ENCODE measurements around the gene GAGE12D. TPM values are rescaled to one million over a fixed set of nuclear protein-coding genes. Genes with fewer than 3 reads are reported as not detected.
"Not testable (repeated sequence)": the region's sequence is repeated elsewhere in the genome, so short reads cannot be mapped to it uniquely, and the experiment has no call there.

Gene GAGE12D, protein sequence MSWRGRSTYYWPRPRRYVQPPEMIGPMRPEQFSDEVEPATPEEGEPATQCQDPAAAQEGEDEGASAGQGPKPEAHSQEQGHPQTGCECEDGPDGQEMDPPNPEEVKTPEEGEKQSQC
- not detected for total RNA-seq

DNA sequence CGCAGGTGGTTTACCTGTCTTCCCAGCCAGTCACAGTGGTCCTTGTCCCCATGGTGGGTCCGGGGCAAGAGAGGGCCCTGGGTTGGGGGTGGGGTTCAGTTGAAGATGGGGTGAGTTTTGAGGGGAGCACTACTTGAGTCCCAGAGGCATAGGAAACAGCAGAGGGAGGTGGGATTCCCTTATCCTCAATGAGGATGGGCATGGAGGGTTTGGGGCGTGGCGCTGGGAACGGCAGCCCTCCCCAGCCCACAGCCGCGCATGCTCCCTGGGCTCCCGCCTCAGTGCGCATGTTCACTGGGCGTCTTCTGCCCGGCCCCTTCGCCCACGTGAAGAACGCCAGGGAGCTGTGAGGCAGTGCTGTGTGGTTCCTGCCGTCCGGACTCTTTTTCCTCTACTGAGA, at the start of gene GAGE12D:
Gene GAGE12D (plus strand): TSS at position 301 of the 400 bp plus-strand sequence. CDS start 1,155 bp downstream, outside the sequence.
- H3K27ac Mint-ChIP-seq; ATAC-seq (ENCODE audit: low read depth); H3K9me3 Mint-ChIP-seq; DNase-seq; H3K4me3 Mint-ChIP-seq; H3K4me1 Mint-ChIP-seq; H3K27me3 Mint-ChIP-seq; POLR2A ChIA-PET; H3K36me3 Mint-ChIP-seq: not testable (repeated sequence)

- H3K4me1 Mint-ChIP-seq; H3K27ac Mint-ChIP-seq; DNase-seq; H3K4me3 Mint-ChIP-seq; H3K27me3 Mint-ChIP-seq; H3K9me3 Mint-ChIP-seq; H3K36me3 Mint-ChIP-seq; POLR2A ChIA-PET; ATAC-seq (ENCODE audit: low read depth): not testable (repeated sequence)
These were observed 9.7 kb upstream of the GAGE12D start, which contains the start of gene GAGE12C for GRCh38 chrX:49531877-49532276. Gene GAGE12C (plus strand): TSS chrX:49532177. CDS start chrX:49533332, 1,155 bp downstream.

DNA sequence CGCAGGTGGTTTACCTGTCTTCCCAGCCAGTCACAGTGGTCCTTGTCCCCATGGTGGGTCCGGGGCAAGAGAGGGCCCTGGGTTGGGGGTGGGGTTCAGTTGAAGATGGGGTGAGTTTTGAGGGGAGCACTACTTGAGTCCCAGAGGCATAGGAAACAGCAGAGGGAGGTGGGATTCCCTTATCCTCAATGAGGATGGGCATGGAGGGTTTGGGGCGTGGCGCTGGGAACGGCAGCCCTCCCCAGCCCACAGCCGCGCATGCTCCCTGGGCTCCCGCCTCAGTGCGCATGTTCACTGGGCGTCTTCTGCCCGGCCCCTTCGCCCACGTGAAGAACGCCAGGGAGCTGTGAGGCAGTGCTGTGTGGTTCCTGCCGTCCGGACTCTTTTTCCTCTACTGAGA, 9.5 kb downstream of the GAGE12D start, which contains the start of gene GAGE12E:
Gene GAGE12E (plus strand): TSS at position 301 of the 400 bp plus-strand sequence. CDS start 1,155 bp downstream, outside the sequence.
- H3K36me3 Mint-ChIP-seq; H3K27ac Mint-ChIP-seq; POLR2A ChIA-PET; H3K9me3 Mint-ChIP-seq; DNase-seq; H3K4me1 Mint-ChIP-seq; H3K27me3 Mint-ChIP-seq; H3K4me3 Mint-ChIP-seq; ATAC-seq (ENCODE audit: low read depth): not testable (repeated sequence)

GRCh38 chrX:49560542-49560941, 19.0 kb downstream of the GAGE12D start, which contains the start of gene GAGE12F:
Gene GAGE12F (plus strand): TSS chrX:49560842. CDS start chrX:49561997, 1,155 bp downstream.
- DNase-seq; H3K9me3 Mint-ChIP-seq; H3K4me1 Mint-ChIP-seq; H3K36me3 Mint-ChIP-seq; H3K4me3 Mint-ChIP-seq; H3K27me3 Mint-ChIP-seq; ATAC-seq (ENCODE audit: low read depth); POLR2A ChIA-PET; H3K27ac Mint-ChIP-seq: not testable (repeated sequence)

DNA sequence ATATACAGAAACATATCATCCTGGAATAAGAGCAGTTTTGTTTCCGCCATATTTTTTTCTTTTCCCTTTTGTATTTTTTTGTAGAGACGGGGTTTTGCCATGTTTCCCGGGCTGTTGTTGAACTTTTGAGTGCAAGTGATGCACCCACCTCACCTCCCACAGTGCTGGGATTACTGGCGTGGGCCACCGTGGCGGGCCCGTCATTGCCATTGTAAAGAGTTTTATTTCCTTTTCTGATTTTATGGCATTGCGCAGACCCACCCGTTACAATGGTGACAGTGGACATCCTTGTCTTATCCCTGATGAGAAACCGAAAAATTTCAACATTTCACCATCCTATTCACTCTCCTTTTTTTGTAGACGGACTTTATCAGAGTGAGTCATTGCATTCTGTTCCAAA, 27.2 kb downstream of the GAGE12D start:
- H3K27ac Mint-ChIP-seq; H3K27me3 Mint-ChIP-seq; H3K4me3 Mint-ChIP-seq; ATAC-seq (ENCODE audit: low read depth); H3K36me3 Mint-ChIP-seq; H3K9me3 Mint-ChIP-seq; DNase-seq; H3K4me1 Mint-ChIP-seq; POLR2A ChIA-PET: not testable (repeated sequence)

DNA sequence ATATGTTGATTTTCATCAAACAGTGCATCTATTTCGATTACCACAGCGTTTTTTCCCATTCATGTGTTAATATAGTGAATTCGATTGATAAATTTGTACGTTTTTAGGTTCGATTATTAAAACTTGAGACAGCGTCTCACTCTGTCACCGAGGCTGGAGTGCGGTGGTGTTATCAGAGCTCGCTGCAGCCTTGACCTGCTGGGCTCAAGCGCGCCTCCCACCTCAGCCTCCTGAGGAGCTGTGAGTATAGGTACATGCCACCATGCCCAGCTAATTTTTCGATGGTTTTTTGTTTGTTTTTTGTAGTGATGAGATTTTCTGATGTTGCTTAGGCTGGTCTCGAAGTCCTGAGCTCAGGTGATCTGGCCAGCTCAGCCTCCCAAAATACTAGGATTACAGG, 27.6 kb downstream of the GAGE12D start:
- ATAC-seq (ENCODE audit: low read depth); H3K36me3 Mint-ChIP-seq; H3K9me3 Mint-ChIP-seq; H3K27ac Mint-ChIP-seq; H3K27me3 Mint-ChIP-seq; POLR2A ChIA-PET; DNase-seq; H3K4me3 Mint-ChIP-seq; H3K4me1 Mint-ChIP-seq: not testable (repeated sequence)

- H3K9me3 Mint-ChIP-seq; H3K4me1 Mint-ChIP-seq; H3K36me3 Mint-ChIP-seq; H3K27ac Mint-ChIP-seq; H3K27me3 Mint-ChIP-seq; DNase-seq; POLR2A ChIA-PET; H3K4me3 Mint-ChIP-seq; ATAC-seq (ENCODE audit: low read depth): not testable (repeated sequence)
These were observed 28.6 kb downstream of the GAGE12D start, which contains the start of gene GAGE12G for GRCh38 chrX:49570100-49570499. Gene GAGE12G (plus strand): TSS chrX:49570400. CDS start chrX:49571555, 1,155 bp downstream.

DNA sequence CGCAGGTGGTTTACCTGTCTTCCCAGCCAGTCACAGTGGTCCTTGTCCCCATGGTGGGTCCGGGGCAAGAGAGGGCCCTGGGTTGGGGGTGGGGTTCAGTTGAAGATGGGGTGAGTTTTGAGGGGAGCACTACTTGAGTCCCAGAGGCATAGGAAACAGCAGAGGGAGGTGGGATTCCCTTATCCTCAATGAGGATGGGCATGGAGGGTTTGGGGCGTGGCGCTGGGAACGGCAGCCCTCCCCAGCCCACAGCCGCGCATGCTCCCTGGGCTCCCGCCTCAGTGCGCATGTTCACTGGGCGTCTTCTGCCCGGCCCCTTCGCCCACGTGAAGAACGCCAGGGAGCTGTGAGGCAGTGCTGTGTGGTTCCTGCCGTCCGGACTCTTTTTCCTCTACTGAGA, 38.1 kb downstream of the GAGE12D start, which contains the start of gene GAGE12H:
Gene GAGE12H (plus strand): TSS at position 301 of the 400 bp plus-strand sequence. CDS start 1,155 bp downstream, outside the sequence.
- H3K27ac Mint-ChIP-seq; H3K4me1 Mint-ChIP-seq; ATAC-seq (ENCODE audit: low read depth); H3K27me3 Mint-ChIP-seq; POLR2A ChIA-PET; DNase-seq; H3K36me3 Mint-ChIP-seq; H3K4me3 Mint-ChIP-seq; H3K9me3 Mint-ChIP-seq: not testable (repeated sequence)

DNA sequence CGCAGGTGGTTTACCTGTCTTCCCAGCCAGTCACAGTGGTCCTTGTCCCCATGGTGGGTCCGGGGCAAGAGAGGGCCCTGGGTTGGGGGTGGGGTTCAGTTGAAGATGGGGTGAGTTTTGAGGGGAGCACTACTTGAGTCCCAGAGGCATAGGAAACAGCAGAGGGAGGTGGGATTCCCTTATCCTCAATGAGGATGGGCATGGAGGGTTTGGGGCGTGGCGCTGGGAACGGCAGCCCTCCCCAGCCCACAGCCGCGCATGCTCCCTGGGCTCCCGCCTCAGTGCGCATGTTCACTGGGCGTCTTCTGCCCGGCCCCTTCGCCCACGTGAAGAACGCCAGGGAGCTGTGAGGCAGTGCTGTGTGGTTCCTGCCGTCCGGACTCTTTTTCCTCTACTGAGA, 47.7 kb downstream of the GAGE12D start, which contains the start of gene GAGE2A:
Gene GAGE2A (plus strand): TSS at position 301 of the 400 bp plus-strand sequence. CDS start 1,155 bp downstream, outside the sequence.
- H3K27ac Mint-ChIP-seq; POLR2A ChIA-PET; H3K9me3 Mint-ChIP-seq; H3K4me1 Mint-ChIP-seq; ATAC-seq (ENCODE audit: low read depth); H3K27me3 Mint-ChIP-seq; H3K36me3 Mint-ChIP-seq; DNase-seq; H3K4me3 Mint-ChIP-seq: not testable (repeated sequence)

- ATAC-seq (ENCODE audit: low read depth); H3K4me3 Mint-ChIP-seq; POLR2A ChIA-PET; H3K36me3 Mint-ChIP-seq; H3K27me3 Mint-ChIP-seq; H3K4me1 Mint-ChIP-seq; H3K9me3 Mint-ChIP-seq; H3K27ac Mint-ChIP-seq: not testable (repeated sequence)
- peak; percentile 25 for DNase-seq
These were observed 48.4 kb downstream of the GAGE12D start for GRCh38 chrX:49589769-49590478.

DNA sequence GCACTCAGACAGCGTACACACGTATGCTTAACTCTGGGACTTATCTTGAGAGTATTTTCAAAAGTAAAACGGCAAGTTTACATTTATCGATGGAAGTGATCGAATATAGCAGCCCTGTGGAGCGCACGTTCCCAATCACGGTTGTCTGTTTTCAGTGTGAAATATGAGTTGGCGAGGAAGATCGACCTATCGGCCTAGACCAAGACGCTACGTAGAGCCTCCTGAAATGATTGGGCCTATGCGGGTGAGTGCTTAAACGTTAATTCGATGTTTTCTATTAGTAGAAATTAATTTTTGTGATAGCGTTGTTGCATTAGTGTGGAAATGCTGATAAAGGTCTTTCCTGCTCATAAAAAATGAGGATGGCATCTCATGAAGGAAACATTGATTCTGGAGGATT, 49.0 kb downstream of the GAGE12D start:
- H3K27ac Mint-ChIP-seq; H3K4me3 Mint-ChIP-seq; DNase-seq; H3K9me3 Mint-ChIP-seq; H3K36me3 Mint-ChIP-seq; H3K4me1 Mint-ChIP-seq; POLR2A ChIA-PET; H3K27me3 Mint-ChIP-seq; ATAC-seq (ENCODE audit: low read depth): not testable (repeated sequence)
